HepG2 (cell line): ENCODE results near the gene GTF2B. TPM values are rescaled to one million over a fixed set of nuclear protein-coding genes. Genes with fewer than 3 reads are reported as not detected.

Experiments used
- BRCA1 ChIP-seq: sonication (generic); formaldehyde crosslinking; IDR thresholded peaks from 2 replicates; pipeline ENCODE4 v1.4.0; 2020; ENCODE audit warnings: missing genetic modification reagents
- CBX1 ChIP-seq: IDR thresholded peaks from one replicate; pipeline ENCODE4 v1.6.1; 2016; ENCODE audit warnings: antibody characterized with exemption, low read depth
- GABPA ChIP-seq, 2 experiments: IDR thresholded peaks; 2 replicates each; pipeline ENCODE4 v1.6.1; 2011 to 2016; ENCODE audit warnings: low read depth in 2 of 2, low read length in 1 of 2, missing biosample characterization in 1 of 2, missing genetic modification characterization in 1 of 2
- HES4 ChIP-seq: sonication (generic); formaldehyde crosslinking; IDR thresholded peaks from 2 replicates; pipeline ENCODE4 v1.9.0; 2021; ENCODE audit warnings: mild to moderate bottlenecking, missing genetic modification reagents, borderline replicate concordance
- JARID2 ChIP-seq: sonication (generic); formaldehyde crosslinking; IDR thresholded peaks from 2 replicates; pipeline ENCODE4 v1.8.1; 2023; ENCODE audit warnings: missing genetic modification reagents, inconsistent platforms; ENCODE audit not compliant: insufficient replicate concordance
- MATR3 ChIP-seq: sonication (generic); formaldehyde crosslinking; IDR thresholded peaks from 2 replicates; pipeline ENCODE4 v1.4.0; 2020; ENCODE audit warnings: missing genetic modification reagents
- NFE2L1 ChIP-seq: sonication (generic); formaldehyde crosslinking; IDR thresholded peaks from 2 replicates; pipeline ENCODE4 v1.4.0; 2020; ENCODE audit warnings: missing genetic modification reagents, mild to moderate bottlenecking, borderline replicate concordance
- POLR2A ChIP-seq, 2 experiments: IDR thresholded peaks; 2 replicates each; pipeline ENCODE4 v1.6.1; 2011; ENCODE audit warnings: low read depth in 2 of 2, low read length in 2 of 2, mild to moderate bottlenecking in 1 of 2, moderate library complexity in 1 of 2; ENCODE audit not compliant: insufficient read depth in 1 of 2
- SIN3B ChIP-seq: fragments of 150-350 bp; IDR thresholded peaks from 2 replicates; pipeline ENCODE4 v1.6.1; 2014; ENCODE audit warnings: low read length
- STAT5B ChIP-seq: sonication (generic); formaldehyde crosslinking; IDR thresholded peaks from 2 replicates; pipeline ENCODE4 v1.4.0; 2020; ENCODE audit warnings: missing genetic modification reagents
- TP53 ChIP-seq: sonication (generic); formaldehyde crosslinking; conservative IDR thresholded peaks from 2 replicates; pipeline ENCODE4 v1.4.0; 2020; ENCODE audit warnings: missing genetic modification reagents
- ZBTB21 ChIP-seq: sonication (generic); formaldehyde crosslinking; IDR thresholded peaks from 2 replicates; pipeline ENCODE4 v1.4.0; 2020; ENCODE audit warnings: missing genetic modification reagents
- ZFP82 ChIP-seq: sonication (generic); formaldehyde crosslinking; IDR thresholded peaks from 2 replicates; pipeline ENCODE4 v1.5.1; 2020; ENCODE audit warnings: mild to moderate bottlenecking, missing genetic modification reagents, borderline replicate concordance
- ZNF577 ChIP-seq: sonication (generic); formaldehyde crosslinking; IDR thresholded peaks from 2 replicates; pipeline ENCODE4 v1.4.0; 2020; ENCODE audit warnings: mild to moderate bottlenecking, low read depth, missing genetic modification reagents, borderline replicate concordance
- ZNF639 ChIP-seq: conservative IDR thresholded peaks from 2 replicates; pipeline ENCODE4 v1.6.1; 2018; ENCODE audit warnings: missing genetic modification reagents
- ZNF83 ChIP-seq: sonication (generic); formaldehyde crosslinking; IDR thresholded peaks from 2 replicates; pipeline ENCODE4 v1.4.0; 2020; ENCODE audit warnings: missing genetic modification reagents, mild to moderate bottlenecking, borderline replicate concordance
- ZSCAN22 ChIP-seq: sonication (generic); formaldehyde crosslinking; IDR thresholded peaks from 2 replicates; pipeline ENCODE4 v1.4.0; 2020; ENCODE audit warnings: mild to moderate bottlenecking, missing genetic modification reagents
- polyA plus RNA-seq, 8 experiments: library from polyadenylated mRNA; depleted of rRNA in 3 of 8; stranded (reverse) in 7 of 8; unstranded in 1 of 8; fragments of >200 nt; fragmentation: Illumina TruSeq in 4 of 8; extraction: Trizol in 4 of 8; gene quantifications; 2 replicates each; pipeline versions ENCODE4 v1.2.1 to v1.2.3, GENCODE V29; 2011 to 2016; ENCODE audit warnings: low read depth in 4 of 8, missing spikeins in 1 of 8, mixed read lengths in 1 of 8; ENCODE audit not compliant: insufficient read depth in 1 of 8
- total RNA-seq, 5 experiments: library from RNA; depleted of rRNA; stranded (reverse); fragments of >200 nt; fragmentation: Illumina TruSeq; extraction: Trizol; gene quantifications; 2 replicates each; pipeline ENCODE4 v1.2.3, GENCODE V29; 2016; ENCODE audit warnings: low read depth in 1 of 5
- TF ChIP-seq, protein P1 (sequence below): IDR thresholded peaks from 2 replicates; pipeline ENCODE4 v1.6.1; 2018; ENCODE audit warnings: missing genetic modification reagents
- TF ChIP-seq, protein P2 (sequence below): sonication (generic); formaldehyde crosslinking; IDR thresholded peaks from 2 replicates; pipeline ENCODE4 v1.4.0; 2020; ENCODE audit warnings: missing genetic modification reagents, borderline replicate concordance
- TF ChIP-seq, protein P3 (sequence below): sonication (generic); formaldehyde crosslinking; IDR thresholded peaks from 2 replicates; pipeline ENCODE4 v1.9.0; 2022; ENCODE audit warnings: missing genetic modification reagents, mild to moderate bottlenecking, borderline replicate concordance
- TF ChIP-seq, protein P4 (sequence below): sonication (generic); formaldehyde crosslinking; IDR thresholded peaks from 2 replicates; pipeline ENCODE4 v1.8.0; 2022; ENCODE audit warnings: mild to moderate bottlenecking, missing genetic modification reagents, borderline replicate concordance

GTF2B gene
- total and polyA plus RNA-seq, 2 of the 13 experiments (the other 11 are each of a cell fraction or from before 2014, with no cell fraction given) = 31.5 to 43.4 TPM

DNA sequence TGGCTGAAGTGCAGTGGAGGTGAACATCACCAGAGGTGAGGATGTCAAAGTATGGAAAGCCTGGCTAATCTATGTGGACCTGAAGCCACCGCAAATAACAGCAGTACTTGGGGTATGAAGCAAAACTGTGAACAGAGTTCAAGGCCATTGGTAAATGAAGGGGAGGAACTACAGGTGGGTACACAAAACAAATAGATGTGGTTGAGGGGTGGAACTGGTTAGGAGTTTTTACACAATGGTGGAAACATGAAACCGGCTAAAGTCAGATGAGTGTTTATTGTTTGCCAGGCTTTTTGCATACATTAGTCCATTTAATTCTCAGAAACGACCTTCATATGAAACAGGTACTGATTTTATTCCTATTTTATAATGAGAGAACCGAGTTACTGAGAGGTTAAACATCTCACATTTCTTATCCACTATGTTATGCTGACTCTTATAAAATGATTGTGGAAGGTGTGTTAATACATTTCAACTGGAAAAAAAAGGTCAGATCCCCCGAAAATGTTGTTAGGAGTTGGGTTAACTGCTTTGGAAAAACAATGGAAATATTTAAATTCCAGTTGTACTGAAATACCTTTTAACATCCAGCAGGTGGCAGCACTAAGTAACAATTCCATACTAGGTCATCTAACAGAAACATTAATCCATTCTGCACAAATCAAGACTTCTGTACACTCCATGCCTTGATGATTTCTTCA, 44.3 kb upstream of the GTF2B start (continued):
- TF ChIP-seq ZNF639 (CRISPR knock-in tag) (0 out of 2 replicates have a peak, but pooled peaks have one; percentile 4), NFE2L1 (CRISPR knock-in tag) (no peak), GABPA (IDR thresholded peaks at IDR 0.05; ENCODE audit: low read depth, low read length) (no peak), GABPA (CRISPR knock-in tag; IDR thresholded peaks at IDR 0.05; ENCODE audit: low read depth) (peak; percentile 8; the same call in 1 of the 2 replicates), BRCA1 (CRISPR knock-in tag) (0 out of 2 replicates have a peak, but pooled peaks have one; percentile 23), POLR2A (IDR thresholded peaks at IDR 0.05; ENCODE audit: insufficient read depth in 1 of 2, low read depth in 2 of 2, low read length in 2 of 2) (no peak), HES4 (no peak), CBX1 (no peak), ZNF577 (CRISPR knock-in tag) (no peak), TP53 (CRISPR knock-in tag) (0 out of 2 replicates have a peak, but pooled peaks have one; percentile 51), SIN3B (no peak), ZNF83 (CRISPR knock-in tag) (no peak), ZSCAN22 (CRISPR knock-in tag) (no peak), ZBTB21 (CRISPR knock-in tag) (no peak), JARID2 (CRISPR knock-in tag) (no peak), MATR3 (CRISPR knock-in tag) (no peak), STAT5B (no peak), ZFP82 (no peak)
- TF ChIP-seq, protein P1, sequence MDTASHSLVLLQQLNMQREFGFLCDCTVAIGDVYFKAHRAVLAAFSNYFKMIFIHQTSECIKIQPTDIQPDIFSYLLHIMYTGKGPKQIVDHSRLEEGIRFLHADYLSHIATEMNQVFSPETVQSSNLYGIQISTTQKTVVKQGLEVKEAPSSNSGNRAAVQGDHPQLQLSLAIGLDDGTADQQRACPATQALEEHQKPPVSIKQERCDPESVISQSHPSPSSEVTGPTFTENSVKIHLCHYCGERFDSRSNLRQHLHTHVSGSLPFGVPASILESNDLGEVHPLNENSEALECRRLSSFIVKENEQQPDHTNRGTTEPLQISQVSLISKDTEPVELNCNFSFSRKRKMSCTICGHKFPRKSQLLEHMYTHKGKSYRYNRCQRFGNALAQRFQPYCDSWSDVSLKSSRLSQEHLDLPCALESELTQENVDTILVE (CRISPR knock-in tag) = no peak
- TF ChIP-seq, protein P2, sequence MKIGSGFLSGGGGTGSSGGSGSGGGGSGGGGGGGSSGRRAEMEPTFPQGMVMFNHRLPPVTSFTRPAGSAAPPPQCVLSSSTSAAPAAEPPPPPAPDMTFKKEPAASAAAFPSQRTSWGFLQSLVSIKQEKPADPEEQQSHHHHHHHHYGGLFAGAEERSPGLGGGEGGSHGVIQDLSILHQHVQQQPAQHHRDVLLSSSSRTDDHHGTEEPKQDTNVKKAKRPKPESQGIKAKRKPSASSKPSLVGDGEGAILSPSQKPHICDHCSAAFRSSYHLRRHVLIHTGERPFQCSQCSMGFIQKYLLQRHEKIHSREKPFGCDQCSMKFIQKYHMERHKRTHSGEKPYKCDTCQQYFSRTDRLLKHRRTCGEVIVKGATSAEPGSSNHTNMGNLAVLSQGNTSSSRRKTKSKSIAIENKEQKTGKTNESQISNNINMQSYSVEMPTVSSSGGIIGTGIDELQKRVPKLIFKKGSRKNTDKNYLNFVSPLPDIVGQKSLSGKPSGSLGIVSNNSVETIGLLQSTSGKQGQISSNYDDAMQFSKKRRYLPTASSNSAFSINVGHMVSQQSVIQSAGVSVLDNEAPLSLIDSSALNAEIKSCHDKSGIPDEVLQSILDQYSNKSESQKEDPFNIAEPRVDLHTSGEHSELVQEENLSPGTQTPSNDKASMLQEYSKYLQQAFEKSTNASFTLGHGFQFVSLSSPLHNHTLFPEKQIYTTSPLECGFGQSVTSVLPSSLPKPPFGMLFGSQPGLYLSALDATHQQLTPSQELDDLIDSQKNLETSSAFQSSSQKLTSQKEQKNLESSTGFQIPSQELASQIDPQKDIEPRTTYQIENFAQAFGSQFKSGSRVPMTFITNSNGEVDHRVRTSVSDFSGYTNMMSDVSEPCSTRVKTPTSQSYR (CRISPR knock-in tag) = 0 out of 2 replicates have a peak, but pooled peaks have one; percentile 16
- TF ChIP-seq, protein P3, sequence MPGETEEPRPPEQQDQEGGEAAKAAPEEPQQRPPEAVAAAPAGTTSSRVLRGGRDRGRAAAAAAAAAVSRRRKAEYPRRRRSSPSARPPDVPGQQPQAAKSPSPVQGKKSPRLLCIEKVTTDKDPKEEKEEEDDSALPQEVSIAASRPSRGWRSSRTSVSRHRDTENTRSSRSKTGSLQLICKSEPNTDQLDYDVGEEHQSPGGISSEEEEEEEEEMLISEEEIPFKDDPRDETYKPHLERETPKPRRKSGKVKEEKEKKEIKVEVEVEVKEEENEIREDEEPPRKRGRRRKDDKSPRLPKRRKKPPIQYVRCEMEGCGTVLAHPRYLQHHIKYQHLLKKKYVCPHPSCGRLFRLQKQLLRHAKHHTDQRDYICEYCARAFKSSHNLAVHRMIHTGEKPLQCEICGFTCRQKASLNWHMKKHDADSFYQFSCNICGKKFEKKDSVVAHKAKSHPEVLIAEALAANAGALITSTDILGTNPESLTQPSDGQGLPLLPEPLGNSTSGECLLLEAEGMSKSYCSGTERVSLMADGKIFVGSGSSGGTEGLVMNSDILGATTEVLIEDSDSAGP = no peak
- TF ChIP-seq, protein P4, sequence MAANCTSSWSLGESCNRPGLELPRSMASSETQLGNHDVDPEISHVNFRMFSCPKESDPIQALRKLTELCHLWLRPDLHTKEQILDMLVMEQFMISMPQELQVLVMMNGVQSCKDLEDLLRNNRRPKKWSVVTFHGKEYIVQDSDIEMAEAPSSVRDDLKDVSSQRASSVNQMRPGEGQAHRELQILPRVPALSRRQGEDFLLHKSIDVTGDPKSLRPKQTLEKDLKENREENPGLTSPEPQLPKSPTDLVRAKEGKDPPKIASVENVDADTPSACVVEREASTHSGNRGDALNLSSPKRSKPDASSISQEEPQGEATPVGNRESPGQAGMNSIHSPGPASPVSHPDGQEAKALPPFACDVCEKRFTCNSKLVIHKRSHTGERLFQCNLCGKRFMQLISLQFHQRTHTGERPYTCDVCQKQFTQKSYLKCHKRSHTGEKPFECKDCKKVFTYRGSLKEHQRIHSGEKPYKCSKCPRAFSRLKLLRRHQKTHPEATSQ = no peak; the same call in 1 of the 2 replicates
